Neutrophil (primary cell): Measurements from ENCODE around the gene PSMB3.
"Not testable (repeated sequence)": the region's sequence is repeated elsewhere in the genome, so short reads cannot be mapped to it uniquely, and the experiment has no call there.

Experiments used
- H3K27ac ChIP-seq: fragments of 200-600 bp; sonication (generic); 2 replicates; pipeline ENCODE4 v1.5.1; 2016; ENCODE audit warnings: mild to moderate bottlenecking, moderate library complexity
- H3K27me3 ChIP-seq: fragments of 200-600 bp; sonication (generic); 2 replicates; pipeline ENCODE4 v1.6.0; 2016; ENCODE audit warnings: mild to moderate bottlenecking
- H3K36me3 ChIP-seq: fragments of 200-600 bp; sonication (generic); 2 replicates; pipeline ENCODE4 v1.5.1; 2017
- H3K4me1 ChIP-seq, 2 experiments: fragments of 200-600 bp in 1 of 2; sonication (generic) in 1 of 2; 1 replicate in 1 of 2; 2 replicates in 1 of 2; pipeline versions ENCODE4 v1.5.1 to v1.6.1; 2013 to 2016; ENCODE audit warnings: low read depth in 1 of 2, low read length in 1 of 2, mild to moderate bottlenecking in 1 of 2, moderate library complexity in 1 of 2; ENCODE audit not compliant: control insufficient read depth in 1 of 2, insufficient read depth in 1 of 2
- H3K4me3 ChIP-seq, 2 experiments: fragments of 200-600 bp in 1 of 2; sonication (generic) in 1 of 2; 1 replicate in 1 of 2; 2 replicates in 1 of 2; pipeline ENCODE4 v1.5.1; 2013 to 2016; ENCODE audit warnings: low read depth in 1 of 2, low read length in 1 of 2, mild to moderate bottlenecking in 1 of 2, moderate library complexity in 1 of 2
- H3K9me3 ChIP-seq: fragments of 200-600 bp; sonication (generic); 2 replicates; pipeline ENCODE4 v1.5.1; 2016
- TF ChIP-seq, protein P1 (sequence below): fragments of 200-600 bp; sonication (generic); IDR thresholded peaks from 2 replicates; pipeline ENCODE4 v1.5.1; 2016; ENCODE audit warnings: antibody characterized with exemption

Gene PSMB3

DNA sequence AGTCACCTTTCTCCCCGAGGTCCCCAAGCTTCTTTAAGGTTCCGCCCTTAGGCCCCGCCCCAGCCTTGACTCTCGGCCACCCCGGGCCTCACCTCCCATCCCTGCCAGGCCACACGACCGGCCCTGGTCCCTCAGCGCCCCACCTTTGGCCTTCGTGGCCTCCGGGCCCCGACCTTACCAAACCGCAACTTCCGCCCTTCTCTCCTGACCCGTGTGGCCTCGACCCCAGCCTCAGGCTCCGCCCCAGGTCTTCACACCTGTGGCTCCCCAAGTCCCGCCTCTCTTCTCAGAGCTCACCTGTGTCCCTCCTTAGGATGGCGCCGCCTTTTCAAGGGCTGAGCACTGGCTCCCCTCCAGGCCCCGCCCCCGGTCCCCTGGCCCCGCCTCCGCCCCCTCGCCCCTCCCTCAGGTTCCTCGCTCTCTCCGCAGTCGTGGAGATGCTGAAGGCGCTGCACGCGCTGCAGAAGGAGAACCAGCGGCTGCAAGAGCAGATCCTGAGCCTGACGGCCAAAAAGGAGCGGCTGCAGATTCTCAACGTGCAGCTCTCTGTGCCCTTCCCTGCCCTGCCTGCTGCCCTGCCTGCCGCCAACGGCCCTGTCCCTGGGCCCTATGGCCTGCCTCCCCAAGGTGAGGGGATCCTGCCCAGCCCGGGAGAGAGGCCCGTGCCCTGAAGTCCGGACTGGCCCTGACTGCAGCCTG is 32.4 kb upstream of the PSMB3 start:
- Histone ChIP-seq H3K4me3 (no peak overlapping the region), H3K4me1 (no peaks in the 10 kb centered on the region), H3K27ac (no peak overlapping the region), H3K9me3 (no peaks in the 10 kb centered on the region), H3K27me3 (no peaks in the 10 kb centered on the region), H3K36me3 (peaks cover 86% of the 10 kb centered on the region)
- TF ChIP-seq, protein P1, sequence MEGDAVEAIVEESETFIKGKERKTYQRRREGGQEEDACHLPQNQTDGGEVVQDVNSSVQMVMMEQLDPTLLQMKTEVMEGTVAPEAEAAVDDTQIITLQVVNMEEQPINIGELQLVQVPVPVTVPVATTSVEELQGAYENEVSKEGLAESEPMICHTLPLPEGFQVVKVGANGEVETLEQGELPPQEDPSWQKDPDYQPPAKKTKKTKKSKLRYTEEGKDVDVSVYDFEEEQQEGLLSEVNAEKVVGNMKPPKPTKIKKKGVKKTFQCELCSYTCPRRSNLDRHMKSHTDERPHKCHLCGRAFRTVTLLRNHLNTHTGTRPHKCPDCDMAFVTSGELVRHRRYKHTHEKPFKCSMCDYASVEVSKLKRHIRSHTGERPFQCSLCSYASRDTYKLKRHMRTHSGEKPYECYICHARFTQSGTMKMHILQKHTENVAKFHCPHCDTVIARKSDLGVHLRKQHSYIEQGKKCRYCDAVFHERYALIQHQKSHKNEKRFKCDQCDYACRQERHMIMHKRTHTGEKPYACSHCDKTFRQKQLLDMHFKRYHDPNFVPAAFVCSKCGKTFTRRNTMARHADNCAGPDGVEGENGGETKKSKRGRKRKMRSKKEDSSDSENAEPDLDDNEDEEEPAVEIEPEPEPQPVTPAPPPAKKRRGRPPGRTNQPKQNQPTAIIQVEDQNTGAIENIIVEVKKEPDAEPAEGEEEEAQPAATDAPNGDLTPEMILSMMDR = no peak

DNA sequence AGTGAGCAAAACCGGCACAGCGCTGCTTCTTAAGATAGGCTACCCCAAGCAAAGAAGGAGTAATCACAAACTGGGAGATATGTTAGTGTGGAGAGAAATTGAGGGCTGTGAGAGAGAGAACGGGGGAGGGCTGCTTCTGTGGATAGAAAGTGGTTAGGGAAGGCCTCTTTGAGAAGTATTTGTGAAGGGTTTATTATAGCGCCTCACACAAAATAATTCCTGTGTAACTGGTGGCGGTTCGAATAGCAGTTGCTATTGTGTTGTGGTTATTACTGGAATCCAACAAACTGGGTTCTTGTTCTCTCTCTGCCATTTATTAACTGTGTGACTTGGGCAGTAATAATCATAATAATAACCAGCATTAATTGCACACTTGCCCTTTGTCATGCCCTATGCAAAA is 31.6 kb upstream of the PSMB3 start:
- Histone ChIP-seq H3K9me3 (no peaks in the 10 kb centered on the region), H3K27me3 (no peaks in the 10 kb centered on the region), H3K36me3 (peaks cover 81% of the 10 kb centered on the region), H3K27ac (no peak overlapping the region), H3K4me1 (no peaks in the 10 kb centered on the region), H3K4me3 (no peak overlapping the region)
- TF ChIP-seq, protein P1 = no peak

DNA sequence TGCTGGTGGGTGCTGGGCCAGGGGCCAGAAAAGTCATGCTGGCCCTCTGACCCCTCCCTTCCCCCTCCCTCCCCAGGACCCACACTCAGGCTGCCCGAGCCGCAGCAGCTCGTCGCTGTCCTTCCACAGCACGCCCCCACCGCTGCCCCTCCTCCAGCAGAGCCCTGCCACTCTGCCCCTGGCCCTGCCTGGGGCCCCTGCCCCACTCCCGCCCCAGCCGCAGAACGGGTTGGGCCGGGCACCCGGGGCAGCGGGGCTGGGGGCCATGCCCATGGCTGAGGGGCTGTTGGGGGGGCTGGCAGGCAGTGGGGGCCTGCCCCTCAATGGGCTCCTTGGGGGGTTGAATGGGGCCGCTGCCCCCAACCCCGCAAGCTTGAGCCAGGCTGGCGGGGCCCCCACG is 30.7 kb upstream of the PSMB3 start:
- Histone ChIP-seq H3K36me3 (peaks cover 73% of the 10 kb centered on the region), H3K27ac (no peak overlapping the region), H3K9me3 (no peaks in the 10 kb centered on the region), H3K27me3 (no peaks in the 10 kb centered on the region), H3K4me3 (no peak overlapping the region), H3K4me1 (no peaks in the 10 kb centered on the region)
- TF ChIP-seq, protein P1 = no peak

DNA sequence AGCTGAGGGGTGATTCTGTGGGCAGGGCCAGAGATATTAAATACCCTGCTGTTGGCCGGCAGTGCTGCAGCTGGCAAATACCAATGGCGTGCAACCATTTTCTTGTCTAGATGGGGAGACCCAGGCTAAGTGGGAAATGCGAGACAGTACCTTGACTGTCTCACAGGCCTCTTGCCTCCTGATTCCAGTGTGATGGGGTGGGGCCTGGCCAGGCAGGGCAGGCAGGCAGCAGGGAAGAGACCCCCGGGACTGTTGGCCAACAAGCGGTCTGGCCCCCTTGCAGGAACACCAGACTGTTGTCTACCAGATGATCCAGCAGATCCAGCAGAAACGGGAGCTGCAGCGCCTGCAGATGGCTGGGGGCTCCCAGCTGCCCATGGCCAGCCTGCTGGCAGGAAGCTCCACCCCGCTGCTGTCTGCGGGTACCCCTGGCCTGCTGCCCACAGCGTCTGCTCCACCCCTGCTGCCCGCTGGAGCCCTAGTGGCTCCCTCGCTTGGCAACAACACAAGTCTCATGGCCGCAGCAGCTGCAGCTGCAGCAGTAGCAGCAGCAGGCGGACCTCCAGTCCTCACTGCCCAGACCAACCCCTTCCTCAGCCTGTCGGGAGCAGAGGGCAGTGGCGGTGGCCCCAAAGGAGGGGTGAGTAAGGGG is 28.1 kb upstream of the PSMB3 start:
- no peaks in the 10 kb centered on the region for H3K27me3 ChIP-seq
- no peaks in the 10 kb centered on the region for H3K9me3 ChIP-seq
- peaks cover 48% of the 10 kb centered on the region for H3K36me3 ChIP-seq
- H3K4me1 ChIP-seq = peaks cover 25% of the 10 kb centered on the region in 2 experiments
- H3K4me3 ChIP-seq = no peak overlapping the region
- H3K27ac ChIP-seq = no peak overlapping the region
- TF ChIP-seq, protein P1 = no peak

DNA sequence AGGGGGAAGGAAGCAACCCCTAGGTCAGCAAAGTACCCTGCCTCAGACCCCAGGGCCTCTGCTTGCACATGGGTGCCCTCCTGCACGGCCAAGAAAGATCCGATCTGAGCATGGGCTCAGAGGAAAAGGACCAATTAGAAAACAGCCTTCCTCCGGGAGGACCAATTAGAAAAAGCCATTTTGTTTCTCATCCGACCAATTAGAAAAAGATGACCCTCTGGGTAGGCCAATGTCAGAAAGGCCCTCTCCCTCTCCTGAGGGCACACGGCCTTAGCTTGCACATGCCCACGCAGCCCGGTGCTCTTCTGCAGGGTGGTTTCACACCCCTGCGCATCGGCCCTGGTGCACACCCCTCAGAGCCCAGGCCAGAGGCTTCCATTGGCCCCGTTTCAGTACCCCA is 27.5 kb upstream of the PSMB3 start:
- Histone ChIP-seq H3K27ac (no peak overlapping the region), H3K4me1 (peaks cover 29% of the 10 kb centered on the region in 2 experiments), H3K4me3 (no peak overlapping the region), H3K9me3 (no peaks in the 10 kb centered on the region), H3K27me3 (no peaks in the 10 kb centered on the region), H3K36me3 (peaks cover 42% of the 10 kb centered on the region)
- TF ChIP-seq, protein P1 = no peak

DNA sequence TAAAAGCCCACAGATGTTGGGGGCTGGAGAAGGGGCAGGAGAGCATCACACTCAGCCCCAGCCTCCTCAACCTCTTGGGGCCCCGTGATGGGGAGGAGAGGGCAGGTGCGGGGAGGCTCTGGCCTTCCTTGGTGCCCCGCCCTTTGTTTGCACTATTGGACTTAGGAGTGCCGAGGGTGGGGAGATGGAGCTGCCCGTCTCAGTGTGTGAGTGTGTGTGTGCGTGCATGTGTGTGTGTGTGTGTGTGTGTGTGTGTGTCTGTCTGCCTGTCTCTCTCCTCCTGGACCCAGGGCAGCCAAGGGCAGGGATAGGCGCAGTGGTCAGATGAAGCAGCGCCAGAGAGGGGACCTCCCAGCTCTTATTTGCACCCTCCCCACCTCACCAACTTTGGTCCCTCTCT is 26.4 kb upstream of the PSMB3 start:
- Histone ChIP-seq H3K4me1 (peaks cover 36% of the 10 kb centered on the region in 2 experiments), H3K36me3 (peaks cover 31% of the 10 kb centered on the region)
- H3K9me3 ChIP-seq, H3K27me3 ChIP-seq, H3K4me3 ChIP-seq, H3K27ac ChIP-seq: not testable (repeated sequence)
